DOHH2 (cell line): ENCODE results near the gene FBXO39.

ENCODE experiments used
- H3F3A ChIP-seq: fragments of 200-600 bp; sonication (generic), shearing (Covaris generic); 2 replicates; pipeline ENCODE4 v1.6.0; 2016; ENCODE audit warnings: antibody characterized with exemption, mild to moderate bottlenecking; ENCODE audit not compliant: control insufficient read depth, insufficient read depth
- H3K27ac ChIP-seq: fragments of 200-600 bp; sonication (generic); 2 replicates; pipeline ENCODE4 v1.5.1; 2014; ENCODE audit warnings: low read depth, mild to moderate bottlenecking, low read length, moderate library complexity
- H3K27me3 ChIP-seq: fragments of 200-600 bp; sonication (generic); 2 replicates; pipeline ENCODE4 v1.6.1; 2014; ENCODE audit warnings: mild to moderate bottlenecking, low read length, mixed read lengths; ENCODE audit not compliant: control insufficient read depth
- H3K36me3 ChIP-seq: fragments of 200-600 bp; sonication (generic); 2 replicates; pipeline ENCODE4 v1.6.1; 2014; ENCODE audit warnings: mild to moderate bottlenecking, low read length, moderate library complexity, mixed read lengths; ENCODE audit not compliant: control insufficient read depth
- H3K4me1 ChIP-seq: fragments of 200-600 bp; sonication (generic); 2 replicates; pipeline ENCODE4 v1.6.1; 2014; ENCODE audit warnings: mild to moderate bottlenecking, low read length, mixed read lengths; ENCODE audit not compliant: control insufficient read depth
- H3K4me2 ChIP-seq: fragments of 200-600 bp; sonication (generic); 2 replicates; pipeline ENCODE4 v1.6.0; 2014; ENCODE audit warnings: mild to moderate bottlenecking, low read length, moderate library complexity
- H3K4me3 ChIP-seq: fragments of 200-600 bp; sonication (generic); 2 replicates; pipeline ENCODE4 v1.5.1; 2014; ENCODE audit warnings: mild to moderate bottlenecking, low read length, mixed read lengths
- H3K79me2 ChIP-seq: fragments of 200-600 bp; sonication (generic); 2 replicates; pipeline ENCODE4 v1.6.1; 2014; ENCODE audit warnings: mild to moderate bottlenecking, low read length, mixed read lengths; ENCODE audit not compliant: control insufficient read depth
- H3K9me2 ChIP-seq: fragments of 200-600 bp; sonication (generic); replicated peaks from 2 replicates; pipeline ENCODE4 v1.6.1; 2014; ENCODE audit warnings: mild to moderate bottlenecking, low read length, mixed read lengths; ENCODE audit not compliant: control insufficient read depth
- H3K9me3 ChIP-seq: fragments of 200-600 bp; sonication (generic); 2 replicates; pipeline ENCODE4 v1.6.1; 2014; ENCODE audit warnings: antibody characterized with exemption, low read length, mixed read lengths; ENCODE audit not compliant: control insufficient read depth, insufficient read depth
- H4K20me1 ChIP-seq: fragments of 200-600 bp; sonication (generic); 2 replicates; pipeline ENCODE4 v1.6.0; 2014; ENCODE audit warnings: low read depth, mild to moderate bottlenecking, antibody characterized with exemption, low read length, moderate library complexity; ENCODE audit not compliant: control insufficient read depth, insufficient read depth
- CTCF ChIP-seq: fragments of 200-600 bp; sonication (generic); IDR thresholded peaks from one replicate; pipeline ENCODE4 v1.5.1; 2014; ENCODE audit warnings: antibody characterized with exemption, mild to moderate bottlenecking, low read depth, low read length; ENCODE audit not compliant: poor library complexity, severe bottlenecking
- EZH2phosphoT487 ChIP-seq: fragments of 200-600 bp; sonication (generic); IDR thresholded peaks from 2 replicates; pipeline ENCODE4 v1.6.1; 2017; ENCODE audit warnings: borderline replicate concordance, mild to moderate bottlenecking, antibody characterized with exemption, low read length, moderate library complexity, mixed read lengths

Gene FBXO39

DNA sequence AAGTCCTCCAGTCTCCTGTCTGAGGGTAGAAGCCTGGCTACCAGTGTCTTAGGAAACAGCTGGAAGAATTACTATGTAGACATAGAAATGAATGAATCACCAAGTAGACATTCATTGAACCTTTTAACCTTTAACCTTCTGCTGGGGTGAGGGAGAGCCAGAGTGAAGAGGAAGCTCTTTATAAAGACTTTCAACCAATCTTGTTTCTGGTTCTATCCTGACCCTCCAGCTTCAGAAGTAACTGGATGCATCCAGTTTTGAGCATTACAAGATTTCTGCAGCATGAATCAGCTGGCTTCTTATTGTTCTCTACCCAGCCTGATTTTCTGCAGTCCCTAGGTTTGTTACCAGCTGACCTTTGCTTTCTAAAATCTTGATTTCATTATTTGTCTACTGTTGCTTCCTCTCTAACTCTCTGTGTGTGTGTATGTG lies 47.0 kb downstream of the FBXO39 start:
- H3K4me3 ChIP-seq = no peak overlapping the region
- H3K27me3 ChIP-seq = no peaks in the 10 kb centered on the region
- no peaks in the 10 kb centered on the region for H3F3A ChIP-seq
- no peak overlapping the region for H3K4me2 ChIP-seq
- no peaks in the 10 kb centered on the region for H3K4me1 ChIP-seq
- no peaks in the 10 kb centered on the region for H4K20me1 ChIP-seq
- no peaks in the 10 kb centered on the region for H3K9me3 ChIP-seq
- no peaks in the 10 kb centered on the region for H3K79me2 ChIP-seq
- H3K27ac ChIP-seq = no peak overlapping the region
- H3K36me3 ChIP-seq = no peaks in the 10 kb centered on the region
- no peak for TF ChIP-seq EZH2phosphoT487
- no peak for TF ChIP-seq CTCF
- no peaks in the 10 kb centered on the region for H3K9me2 ChIP-seq

- TF ChIP-seq CTCF (no peak), EZH2phosphoT487 (no peak)
- Histone ChIP-seq H3K9me2 (no peaks in the 10 kb centered on the region), H4K20me1 (no peaks in the 10 kb centered on the region), H3K27me3 (peaks cover 18% of the 10 kb centered on the region), H3K4me2 (no peak overlapping the region), H3K36me3 (no peaks in the 10 kb centered on the region), H3K79me2 (no peaks in the 10 kb centered on the region), H3K4me3 (no peak overlapping the region), H3F3A (no peaks in the 10 kb centered on the region), H3K27ac (no peak overlapping the region), H3K4me1 (no peaks in the 10 kb centered on the region), H3K9me3 (no peaks in the 10 kb centered on the region)
Measured at GRCh38 chr17:6830383-6830986, 54.5 kb downstream of the FBXO39 start.

- Histone ChIP-seq H3F3A (no peaks in the 10 kb centered on the region), H3K36me3 (no peaks in the 10 kb centered on the region), H3K79me2 (no peaks in the 10 kb centered on the region), H3K9me2 (no peaks in the 10 kb centered on the region), H3K4me2 (no peak within 1 kb of the TSS), H4K20me1 (no peaks in the 10 kb centered on the region), H3K9me3 (no peaks in the 10 kb centered on the region), H3K27ac (no peak within 1 kb of the TSS), H3K4me3 (no peak within 1 kb of the TSS), H3K4me1 (no peaks in the 10 kb centered on the region), H3K27me3 (peaks cover 18% of the 10 kb centered on the region)
- no peak for TF ChIP-seq CTCF
- TF ChIP-seq EZH2phosphoT487 = no peak
Measured at GRCh38 chr17:6831661-6832263, 55.7 kb downstream of the FBXO39 start, which contains the start of gene TEKT1. TSS of gene TEKT1 (minus strand) at chr17:6831729. CDS start at chr17:6830376, 1,353 bp downstream.
